Subcutaneous adipose tissue (tissue), 4 donors: ENCODE measurements around the gene TGFA. TPM values are rescaled to one million over a fixed set of nuclear protein-coding genes. Genes with fewer than 3 reads are reported as not detected.

Experiments used
- CTCF ChIP-seq: fragments of 450-650 bp; IDR thresholded peaks from one replicate; pipeline ENCODE4 v1.5.1; 2016; ENCODE audit warnings: low read depth, mild to moderate bottlenecking, control low read depth, antibody characterized with exemption, moderate library complexity
- total RNA-seq, 4 donors: library from RNA; depleted of rRNA; stranded (reverse); fragments of >200 nt; gene quantifications; one replicate each; pipeline ENCODE4 v1.1.0, GENCODE V29; 2016

The TGFA gene
- total RNA-seq, 4 donors from 2014 or later = 1.1 to 3.6 (median 2.0) TPM

DNA sequence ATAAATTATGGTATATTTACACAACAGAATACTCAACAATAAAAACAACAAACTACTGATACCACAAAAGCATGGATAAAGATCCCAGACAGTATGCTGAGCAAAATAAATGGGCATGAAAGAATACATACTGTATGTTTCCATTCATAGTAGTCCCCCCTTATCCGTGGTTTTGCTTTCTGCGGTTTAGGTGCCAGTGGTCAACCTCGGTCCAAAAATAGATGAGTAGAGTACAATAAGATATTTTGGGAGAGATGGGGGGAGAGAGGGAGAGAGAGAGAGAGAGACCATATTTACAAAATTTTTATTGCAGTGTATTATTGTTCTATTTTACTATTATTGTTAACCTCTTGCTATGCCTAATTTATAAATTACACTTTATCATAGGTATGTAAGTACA, 21.0 kb upstream of the TGFA start:
- no peak for TF ChIP-seq CTCF

DNA sequence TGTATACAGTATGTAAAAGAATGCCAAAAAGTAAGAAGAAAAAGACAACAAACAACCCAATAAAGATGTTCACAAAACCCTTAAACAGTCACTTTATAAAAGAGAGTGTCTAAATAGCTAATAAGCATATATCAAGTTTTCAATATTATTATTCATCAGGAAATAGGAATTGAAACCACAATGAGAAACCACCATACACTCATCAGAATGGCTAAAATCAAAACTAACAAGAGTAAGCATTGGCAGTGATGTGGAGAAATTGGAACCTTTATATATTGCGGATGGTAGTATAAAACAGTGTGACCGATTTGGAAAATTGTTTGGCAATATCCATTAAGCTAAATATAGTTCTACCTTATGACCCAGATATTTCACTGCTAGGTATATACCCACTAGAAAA, 20.5 kb upstream of the TGFA start:
- TF ChIP-seq CTCF = no peak

DNA sequence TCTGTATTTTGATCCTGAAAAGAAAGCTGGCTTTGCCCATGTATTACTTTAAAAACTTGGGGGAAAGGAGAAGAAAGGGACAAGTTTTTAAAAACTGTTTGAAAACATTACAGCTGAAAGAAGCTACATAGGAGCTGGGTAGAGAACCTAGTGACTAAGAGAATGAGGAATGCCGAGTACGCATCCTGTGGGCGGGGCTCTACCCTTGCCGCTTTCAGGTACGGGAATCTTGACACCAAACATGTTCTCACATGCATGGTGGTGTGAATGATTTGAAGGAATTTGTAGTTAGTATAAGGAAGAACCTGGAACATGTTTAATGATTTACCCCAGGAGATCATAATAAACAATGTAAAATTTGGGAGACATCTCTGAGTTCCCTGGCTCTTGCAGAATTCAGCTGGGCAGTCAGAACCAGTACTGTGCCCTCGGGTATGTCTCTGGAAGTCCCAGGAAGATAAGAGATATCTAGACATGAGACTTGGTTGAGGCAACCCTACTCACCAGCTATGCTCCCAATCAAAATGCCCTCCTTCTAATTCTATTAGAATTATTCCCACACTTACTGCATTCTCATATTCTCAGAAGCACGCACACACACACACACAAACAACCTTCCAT, 16.5 kb upstream of the TGFA start:
- no peak for TF ChIP-seq CTCF

- TF ChIP-seq CTCF = no peak
Observed at GRCh38 chr2:70569559-70569958, 15.9 kb upstream of the TGFA start.

GRCh38 chr2:70566906-70567305, 13.3 kb upstream of the TGFA start:
- TF ChIP-seq CTCF = no peak

- TF ChIP-seq CTCF = no peak
Observed at GRCh38 chr2:70566464-70566863, 12.8 kb upstream of the TGFA start.

DNA sequence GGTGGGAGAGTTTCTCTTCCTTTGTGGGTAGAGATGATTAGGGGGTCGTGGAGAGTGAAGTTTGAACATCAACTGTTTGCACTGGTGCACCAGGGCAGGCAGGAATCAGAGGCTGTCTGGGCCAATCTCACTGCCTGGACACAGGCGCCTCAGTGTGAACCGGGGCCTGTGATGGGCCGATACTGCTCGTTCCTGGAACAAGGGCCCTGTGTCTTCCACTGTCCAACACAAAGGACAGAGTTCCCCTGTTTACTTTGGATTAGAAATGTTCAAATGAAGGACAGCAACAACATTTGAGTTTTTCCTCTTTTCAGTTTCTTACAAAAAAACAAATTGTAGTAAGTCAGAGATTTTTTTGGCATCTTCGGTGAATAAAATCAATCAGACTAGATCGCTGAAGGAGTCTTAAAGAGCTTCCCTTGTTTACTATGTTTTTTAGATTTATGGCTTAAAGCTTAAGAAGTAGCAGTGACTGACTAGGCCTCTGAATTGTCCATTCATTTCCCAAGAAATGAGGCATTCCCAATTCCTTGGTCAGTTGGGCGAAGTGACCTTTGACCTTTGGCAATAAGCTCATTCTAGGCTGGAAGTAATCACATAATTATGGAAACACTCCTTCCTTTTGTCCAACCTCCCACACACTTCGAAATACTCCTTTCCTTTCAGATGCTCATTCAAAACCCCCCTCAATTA, 11.6 kb upstream of the TGFA start:
- no peak for TF ChIP-seq CTCF
